HepG2 (cell line): ENCODE measurements around the gene UTP4. TPM values are rescaled to one million over a fixed set of nuclear protein-coding genes. Genes with fewer than 3 reads are reported as not detected.

ENCODE experiments used
- ATAC-seq: fragments of 200-7000 bp; cut with Tn5 transposase; 3 replicates; pipeline ENCODE4 v1.9.1; 2020; ENCODE audit warnings: mild to moderate bottlenecking, moderate library complexity
- BruUV-seq: library from RNA; stranded (reverse); fragments of 400-500 nt; replicated peaks from 2 replicates; lab custom pipeline; 2021; lab: Mats Ljungman, UMichigan
- CTCF ChIA-PET: fragments of 300-600 bp; formaldehyde crosslinking; extraction: SDS; loops from one replicate; lab custom pipeline; 2021; ENCODE audit warnings: low total read pairs, inconsistent platforms, low intra/inter-chr PET ratio; lab: Yijun Ruan, JAX
- POLR2A ChIA-PET: fragments of 350-600 bp; sonication (Branson Sonifier 250); formaldehyde crosslinking; loops from one replicate; lab custom pipeline; 2020; ENCODE audit warnings: antibody characterized with exemption, inconsistent platforms; lab: Yijun Ruan, JAX
- DNase-seq: peaks from one replicate; pipeline ENCODE4 v3.0.0-alpha.2; 2015; ENCODE audit warnings: low spot score
- FAIRE-seq: peaks from 3 replicates; lab custom pipeline; 2011; peaks lifted over from hg19 to GRCh38; lab: Jason Lieb, UNC
- H2AFZ ChIP-seq: one replicate; pipeline ENCODE4 v1.6.1; 2011; ENCODE audit warnings: low read length, inconsistent platforms
- H3K27ac ChIP-seq: fragments of 300-600 bp; 3 replicates; pipeline ENCODE4 v1.8.0; 2011; ENCODE audit warnings: mixed run types, mild to moderate bottlenecking, mixed read lengths, low read length, inconsistent platforms; ENCODE audit not compliant: insufficient read depth; ENCODE audit errors: extremely low read length
- H3K27me3 ChIP-seq, 2 experiments: fragments of 200-600 bp in 1 of 2; 2 replicates in 1 of 2; 3 replicates in 1 of 2; pipeline versions ENCODE4 v1.6.0 to v1.8.0; 2011; ENCODE audit warnings: low read length in 2 of 2, mild to moderate bottlenecking in 2 of 2, moderate library complexity in 2 of 2, inconsistent platforms in 1 of 2; ENCODE audit not compliant: insufficient read depth in 2 of 2, control insufficient read depth in 1 of 2
- H3K36me3 ChIP-seq, 2 experiments: fragments of 200-600 bp in 1 of 2; replicated peaks in 1 of 2; 2 replicates in 1 of 2; 3 replicates in 1 of 2; pipeline versions ENCODE4 v1.5.1 to v1.8.0; 2011; ENCODE audit warnings: low read length in 2 of 2, inconsistent platforms in 1 of 2; ENCODE audit not compliant: insufficient read depth in 2 of 2, control insufficient read depth in 1 of 2
- H3K4me1 ChIP-seq: 2 replicates; pipeline ENCODE4 v1.5.1; 2012; ENCODE audit warnings: low read length, inconsistent platforms; ENCODE audit not compliant: insufficient read depth
- H3K4me2 ChIP-seq: 2 replicates; pipeline ENCODE4 v1.6.0; 2011; ENCODE audit warnings: low read depth, low read length, inconsistent platforms
- H3K4me3 ChIP-seq, 3 experiments: fragments of 200-600 bp in 1 of 3; sonication (generic), shearing (Covaris generic) in 1 of 3; replicated peaks in 1 of 3; 2 replicates each; pipeline ENCODE4 v1.5.1; 2011 to 2016; ENCODE audit warnings: low read length in 3 of 3, inconsistent platforms in 2 of 3, low read depth in 2 of 3, mild to moderate bottlenecking in 2 of 3, control low read depth in 1 of 3, mixed read lengths in 1 of 3; ENCODE audit not compliant: insufficient read depth in 1 of 3
- H3K79me2 ChIP-seq: one replicate; pipeline ENCODE4 v1.6.1; 2011; ENCODE audit warnings: low read length, inconsistent platforms; ENCODE audit not compliant: insufficient read depth
- H3K9ac ChIP-seq: 2 replicates; pipeline ENCODE4 v1.6.0; 2011; ENCODE audit warnings: mild to moderate bottlenecking, low read depth, low read length, inconsistent platforms; ENCODE audit not compliant: insufficient read depth
- H3K9me3 ChIP-seq: 2 replicates; pipeline ENCODE4 v1.5.1; 2012; ENCODE audit warnings: mild to moderate bottlenecking, low read length
- H4K20me1 ChIP-seq: 2 replicates; pipeline ENCODE4 v1.6.0; 2011; ENCODE audit warnings: inconsistent platforms, mild to moderate bottlenecking, low read length, moderate library complexity; ENCODE audit not compliant: insufficient read depth
- DDIT3 ChIP-seq: sonication (generic); formaldehyde crosslinking; IDR thresholded peaks from 2 replicates; pipeline ENCODE4 v1.4.0; 2020; ENCODE audit warnings: mild to moderate bottlenecking, missing genetic modification reagents
- EP300 ChIP-seq, 3 experiments: sonication (generic) in 1 of 3; formaldehyde crosslinking in 1 of 3; IDR thresholded peaks; 2 replicates each; pipeline versions ENCODE4 v1.5.1 to v1.6.1; 2011 to 2020; ENCODE audit warnings: low read depth in 2 of 3, low read length in 2 of 3, borderline replicate concordance in 1 of 3, improper control_type of control experiment in 1 of 3, mild to moderate bottlenecking in 1 of 3, missing genetic modification reagents in 1 of 3, moderate library complexity in 1 of 3
- HES4 ChIP-seq: sonication (generic); formaldehyde crosslinking; IDR thresholded peaks from 2 replicates; pipeline ENCODE4 v1.9.0; 2021; ENCODE audit warnings: mild to moderate bottlenecking, missing genetic modification reagents, borderline replicate concordance
- HNRNPL ChIP-seq: fragments of 200-400 bp; formaldehyde crosslinking; IDR thresholded peaks from 2 replicates; pipeline ENCODE4 v1.6.1; 2017; ENCODE audit warnings: mild to moderate bottlenecking, low read depth, low read length
- HNRNPLL ChIP-seq: fragments of 200-400 bp; formaldehyde crosslinking; IDR thresholded peaks from 2 replicates; pipeline ENCODE4 v1.6.1; 2017; ENCODE audit warnings: mild to moderate bottlenecking, low read depth, low read length; ENCODE audit not compliant: poor library complexity, severe bottlenecking
- HOXA7 ChIP-seq: sonication (generic); formaldehyde crosslinking; IDR thresholded peaks from 2 replicates; pipeline ENCODE4 v1.8.1; 2022; ENCODE audit warnings: mild to moderate bottlenecking, missing genetic modification reagents, moderate library complexity
- MEIS1 ChIP-seq: sonication (generic); formaldehyde crosslinking; IDR thresholded peaks from 2 replicates; pipeline ENCODE4 v1.9.0; 2021; ENCODE audit warnings: mild to moderate bottlenecking, missing genetic modification reagents, moderate library complexity, borderline replicate concordance
- MEIS2 ChIP-seq: sonication (generic); formaldehyde crosslinking; IDR thresholded peaks from 2 replicates; pipeline ENCODE4 v1.9.0; 2021; ENCODE audit warnings: mild to moderate bottlenecking, missing genetic modification reagents
- MYPOP ChIP-seq: sonication (generic); formaldehyde crosslinking; IDR thresholded peaks from 2 replicates; pipeline ENCODE4 v1.8.1; 2023; ENCODE audit warnings: mild to moderate bottlenecking, moderate library complexity, missing genetic modification reagents
- SAP130 ChIP-seq: IDR thresholded peaks from 2 replicates; pipeline ENCODE4 v1.6.1; 2016; ENCODE audit warnings: low read depth
- SNRNP70 ChIP-seq: fragments of 200-400 bp; formaldehyde crosslinking; IDR thresholded peaks from 2 replicates; pipeline ENCODE4 v1.6.1; 2017; ENCODE audit warnings: mild to moderate bottlenecking, low read depth, low read length, moderate library complexity
- ZC3H13 ChIP-seq: sonication (generic); formaldehyde crosslinking; IDR thresholded peaks from 2 replicates; pipeline ENCODE4 v1.8.1; 2023; ENCODE audit warnings: mild to moderate bottlenecking, missing genetic modification reagents, moderate library complexity
- ZNF180 ChIP-seq: sonication (generic); formaldehyde crosslinking; IDR thresholded peaks from 2 replicates; pipeline ENCODE4 v1.4.0; 2020; ENCODE audit warnings: low read depth, missing genetic modification reagents, borderline replicate concordance
- ZNF382 ChIP-seq: sonication (generic); formaldehyde crosslinking; IDR thresholded peaks from 2 replicates; pipeline ENCODE4 v1.5.0; 2020; ENCODE audit warnings: missing genetic modification reagents, mild to moderate bottlenecking, borderline replicate concordance
- ZNF567 ChIP-seq: sonication (generic); formaldehyde crosslinking; IDR thresholded peaks from 2 replicates; pipeline ENCODE4 v1.8.1; 2023; ENCODE audit warnings: mild to moderate bottlenecking, missing genetic modification reagents, borderline replicate concordance
- ZNF619 ChIP-seq: sonication (generic); formaldehyde crosslinking; IDR thresholded peaks from 2 replicates; pipeline ENCODE4 v1.4.0; 2020; ENCODE audit warnings: mild to moderate bottlenecking, missing genetic modification reagents
- ZNF800 ChIP-seq: sonication (generic); formaldehyde crosslinking; IDR thresholded peaks from 2 replicates; pipeline ENCODE4 v1.4.0; 2020; ENCODE audit warnings: missing genetic modification reagents
- ZNF839 ChIP-seq: sonication (generic); formaldehyde crosslinking; IDR thresholded peaks from 2 replicates; pipeline ENCODE4 v1.4.0; 2020; ENCODE audit warnings: missing genetic modification reagents, mild to moderate bottlenecking, borderline replicate concordance
- WGBS: methylation state at CpG from one replicate; pipeline ENCODE4 v1.1.6; 2017; ENCODE audit warnings: low lambda C conversion rate; 5-methylcytosine and 5-hydroxymethylcytosine counted together
- in situ Hi-C: cut with HindIII; loops from 2 replicates; pipeline ENCODE4 v1.10.0; 2017; ENCODE audit warnings: low pct_unique_long_range_greater_than_20kb; ENCODE audit not compliant: extremely low pct_ligation_motif_present
- intact Hi-C: fragments of 100-400 bp; cut with micrococcal nuclease; formaldehyde crosslinking; loops from one replicate; pipeline ENCODE4 v1.10.0; 2022; ENCODE audit not compliant: unreplicated experiment
- polyA plus RNA-seq, 8 experiments: library from polyadenylated mRNA; depleted of rRNA in 3 of 8; stranded (reverse) in 7 of 8; unstranded in 1 of 8; fragments of >200 nt; fragmentation: Illumina TruSeq in 4 of 8; extraction: Trizol in 4 of 8; gene quantifications; 2 replicates each; pipeline versions ENCODE4 v1.2.1 to v1.2.3, GENCODE V29; 2011 to 2016; ENCODE audit warnings: low read depth in 4 of 8, missing spikeins in 1 of 8, mixed read lengths in 1 of 8; ENCODE audit not compliant: insufficient read depth in 1 of 8
- total RNA-seq, 5 experiments: library from RNA; depleted of rRNA; stranded (reverse); fragments of >200 nt; fragmentation: Illumina TruSeq; extraction: Trizol; gene quantifications; 2 replicates each; pipeline ENCODE4 v1.2.3, GENCODE V29; 2016; ENCODE audit warnings: low read depth in 1 of 5

UTP4 gene
- total and polyA plus RNA-seq, 2 of the 13 experiments (the other 11 are each of a cell fraction or from before 2014, with no cell fraction given) = 30.0 to 85.8 TPM

GRCh38 chr16:69105501-69106361 is 26.7 kb upstream of the UTP4 start, which contains the start of gene HAS3:
Gene HAS3, plus strand, starts transcription at chr16:69105653. Its CDS starts 3,743 bp downstream, at chr16:69109396.
- no peak within 1 kb of the TSS for H3K27ac ChIP-seq
- CTCF ChIA-PET = no interaction called here
- POLR2A ChIA-PET = interaction anchor here (0.6 to 1.5 kb wide), 7 partner anchors 10 to 237 kb away, joined by 3 to 9 read pairs (median 3); no protein-coding TSS in a partner anchor
- no peaks in the 10 kb centered on the region for H3K79me2 ChIP-seq
- FAIRE-seq (peak; percentile 44), ATAC-seq (peak; percentile 86), DNase-seq (peak; percentile 34)
- no peaks in the 10 kb centered on the region for H3K9me3 ChIP-seq
- BruUV-seq = no TSS peak
- H3K4me1 ChIP-seq = peaks cover 19% of the 10 kb centered on the region
- in situ Hi-C loops = loop anchor here (10.0 to 25.0 kb wide), 2 partner anchors 111 to 393 kb away; no protein-coding TSS in a partner anchor
- H3K4me3 ChIP-seq = peak within 1 kb of the TSS; percentile 61 to 85 (median 77)
- intact Hi-C loops = loop anchor here (10.0 kb wide), 1 partner anchor 111 kb away; no protein-coding TSS in a partner anchor
- H2AFZ ChIP-seq = no peak within 1 kb of the TSS
- peaks cover 4 to 32% of the 10 kb centered on the region in 2 experiments; a peak in 4 of 5 replicates for H3K27me3 ChIP-seq
- peak within 1 kb of the TSS; percentile 50 for H3K9ac ChIP-seq
- peak within 1 kb of the TSS; percentile 88 for H3K4me2 ChIP-seq
- no peaks in the 10 kb centered on the region for H3K36me3 ChIP-seq
- no peaks in the 10 kb centered on the region for H4K20me1 ChIP-seq
- 4% methylated on average over 25 of the region's 80 CpGs for WGBS
- TF ChIP-seq HOXA7 = 0 out of 2 replicates have a peak, but pooled peaks have one; percentile 41
- TF ChIP-seq SAP130 (CRISPR knock-in tag) = peak; percentile 26; the same call in 1 of the 2 replicates
- TF ChIP-seq ZNF839 (CRISPR knock-in tag) = 0 out of 2 replicates have a peak, but pooled peaks have one; percentile 33
- TF ChIP-seq ZC3H13 (CRISPR knock-in tag) = peak; percentile 73; the same call in 1 of the 2 replicates
- peak; percentile 71 for TF ChIP-seq ZNF800 (CRISPR knock-in tag)
- no peak for TF ChIP-seq EP300 (IDR thresholded peaks at IDR 0.05; ENCODE audit: low read depth in 2 of 2, low read length in 2 of 2)
- TF ChIP-seq EP300 (CRISPR knock-in tag; IDR thresholded peaks at IDR 0.05; ENCODE audit: borderline replicate concordance) = no peak
- TF ChIP-seq ZNF619 = peak; percentile 49; the same call in 1 of the 2 replicates
- TF ChIP-seq SNRNP70 = no peak
- 0 out of 2 replicates have a peak, but pooled peaks have one; percentile 55 for TF ChIP-seq HES4 (CRISPR knock-in tag)
- no peak for TF ChIP-seq ZNF180 (CRISPR knock-in tag)
- no peak for TF ChIP-seq DDIT3 (CRISPR knock-in tag)
- 0 out of 2 replicates have a peak, but pooled peaks have one; percentile 44 for TF ChIP-seq HNRNPL
- peak; percentile 58 for TF ChIP-seq HNRNPLL
- TF ChIP-seq MEIS1 (CRISPR knock-in tag) = no peak
- 0 out of 2 replicates have a peak, but pooled peaks have one; percentile 43 for TF ChIP-seq MEIS2 (CRISPR knock-in tag)
- TF ChIP-seq ZNF567 (CRISPR knock-in tag) = no peak
- no peak for TF ChIP-seq ZNF382
- peak; percentile 79 for TF ChIP-seq MYPOP (CRISPR knock-in tag)
